HG03521 (cell line): ENCODE data around the gene TMEM186.
"Not testable (repeated sequence)": the region's sequence is repeated elsewhere in the genome, so short reads cannot be mapped to it uniquely, and the experiment has no call there.

Experiments
- ATAC-seq: cut with Tn5 transposase; IDR thresholded peaks from one replicate; pipeline ENCODE4 v1.9.1; 2021; ENCODE audit warnings: mild to moderate bottlenecking, moderate library complexity; ENCODE audit not compliant: unreplicated experiment

TMEM186 gene

GRCh38 chr16:8775359-8775758 is 22.1 kb downstream of the TMEM186 start:
- ATAC-seq, result no peak

- ATAC-seq, result no peak
Observed at GRCh38 chr16:8774208-8774607, 23.2 kb downstream of the TMEM186 start.

GRCh38 chr16:8773537-8773936 is 23.9 kb downstream of the TMEM186 start:
- no peak for ATAC-seq

GRCh38 chr16:8768692-8769091 is 28.7 kb downstream of the TMEM186 start:
- ATAC-seq, result no peak

- ATAC-seq, result no peak
Observed at GRCh38 chr16:8768283-8768682, 29.2 kb downstream of the TMEM186 start.

- ATAC-seq, result no peak
Observed at GRCh38 chr16:8767176-8767575, 30.3 kb downstream of the TMEM186 start.

- no peak for ATAC-seq
Observed at GRCh38 chr16:8764525-8765250, 32.8 kb downstream of the TMEM186 start.

- ATAC-seq, result no peak
Observed at GRCh38 chr16:8763899-8764298, 33.5 kb downstream of the TMEM186 start.

GRCh38 chr16:8763083-8763482 is 34.4 kb downstream of the TMEM186 start:
- ATAC-seq, result no peak

GRCh38 chr16:8762254-8762653 is 35.2 kb downstream of the TMEM186 start:
- ATAC-seq, result no peak

GRCh38 chr16:8761078-8761477 is 36.4 kb downstream of the TMEM186 start:
- no peak for ATAC-seq

GRCh38 chr16:8760021-8760420 is 37.4 kb downstream of the TMEM186 start:
- no peak for ATAC-seq

- ATAC-seq, result no peak
Observed at GRCh38 chr16:8758022-8758421, 39.4 kb downstream of the TMEM186 start.

GRCh38 chr16:8756755-8757154 is 40.7 kb downstream of the TMEM186 start:
- no peak for ATAC-seq

- no peak for ATAC-seq
Observed at GRCh38 chr16:8753416-8754054, 43.9 kb downstream of the TMEM186 start.

GRCh38 chr16:8752706-8753105 is 44.7 kb downstream of the TMEM186 start:
- ATAC-seq, result no peak

GRCh38 chr16:8751481-8752311 is 45.7 kb downstream of the TMEM186 start:
- ATAC-seq, result no peak

- not testable (repeated sequence) for ATAC-seq
Observed at GRCh38 chr16:8748944-8749343, 48.5 kb downstream of the TMEM186 start.
